Tibial nerve (tissue), 4 donors: ENCODE results near the gene PNPO.

Experiments
- CTCF ChIP-seq, 5 experiments: fragments of 200-600 bp in 3 of 5; fragments of 450-650 bp in 2 of 5; sonication (generic) in 3 of 5; IDR thresholded peaks; one replicate each; pipeline ENCODE4 v1.5.1; 2016 to 2019; ENCODE audit warnings: antibody characterized with exemption in 5 of 5, mild to moderate bottlenecking in 3 of 5, moderate library complexity in 2 of 5
- EP300 ChIP-seq, 2 donors: sonication (generic); formaldehyde crosslinking; IDR thresholded peaks; one replicate each; pipeline ENCODE4 v1.6.1; 2017; ENCODE audit warnings: antibody characterized with exemption in 2 of 2, mild to moderate bottlenecking in 1 of 2
- POLR2A ChIP-seq, 2 donors: fragments of 450-650 bp; IDR thresholded peaks; one replicate each; pipeline ENCODE4 v1.6.1; 2017; ENCODE audit warnings: antibody characterized with exemption in 2 of 2, mild to moderate bottlenecking in 2 of 2, moderate library complexity in 2 of 2

DNA sequence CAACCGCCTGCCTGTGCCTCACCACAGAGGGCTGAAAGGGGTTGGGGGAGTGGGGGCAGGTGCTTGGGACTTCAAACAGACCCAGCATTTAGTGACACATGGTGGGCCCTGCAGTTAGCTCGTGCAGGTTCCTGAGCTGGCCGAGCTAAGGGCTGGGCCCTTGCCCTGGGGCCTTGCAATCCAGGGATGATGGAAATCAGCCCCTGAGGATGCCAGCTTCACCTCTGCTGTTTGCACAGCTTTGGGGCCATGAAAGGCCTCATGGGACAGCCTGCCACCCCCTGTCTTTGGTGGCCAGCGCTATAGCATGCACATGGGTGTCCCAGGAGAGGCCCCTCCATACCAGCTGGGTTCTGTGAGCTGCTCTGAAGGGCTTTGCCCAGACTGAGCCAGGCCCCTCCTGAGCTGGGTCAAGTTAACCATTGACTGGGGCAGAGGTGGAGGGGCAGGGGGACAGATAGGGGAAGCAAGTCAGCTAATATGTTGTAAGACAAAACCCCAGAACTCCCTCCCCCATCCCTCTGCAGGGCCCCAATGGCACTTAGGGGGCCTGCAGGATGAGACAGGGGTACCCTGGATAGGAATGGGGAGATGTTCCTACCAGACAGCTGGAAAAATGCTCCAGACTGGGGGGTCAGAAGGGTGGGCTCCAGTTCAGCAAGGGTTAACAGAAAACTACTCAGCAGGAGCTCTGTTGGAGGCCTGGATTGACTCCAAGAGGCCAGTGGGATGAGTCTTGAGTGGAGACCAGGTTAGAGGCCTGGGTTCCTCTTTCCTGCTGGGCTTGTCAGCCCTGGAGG is 15.6 kb downstream of the PNPO start:
- TF ChIP-seq CTCF (IDR thresholded peaks at IDR 0.05) = no peak
- no peak for TF ChIP-seq POLR2A (IDR thresholded peaks at IDR 0.05)
- no peak for TF ChIP-seq EP300 (IDR thresholded peaks at IDR 0.05)
